WTC11 (cell line): ENCODE measurements around the gene GPA33.

ENCODE experiments used
- ATF3 ChIP-seq: sonication (generic); formaldehyde crosslinking; conservative IDR thresholded peaks from 2 replicates; pipeline ENCODE4 v1.8.1; 2022; ENCODE audit warnings: mild to moderate bottlenecking, missing genetic modification reagents
- CREB1 ChIP-seq: sonication (generic); formaldehyde crosslinking; IDR thresholded peaks from 2 replicates; pipeline ENCODE4 v1.8.0; 2023; ENCODE audit warnings: mild to moderate bottlenecking, missing genetic modification reagents
- CREM ChIP-seq: sonication (generic); formaldehyde crosslinking; IDR thresholded peaks from 2 replicates; pipeline ENCODE4 v1.8.1; 2022; ENCODE audit warnings: mild to moderate bottlenecking, missing genetic modification reagents, moderate library complexity
- CTCF ChIP-seq: fragments of 200-600 bp; IDR thresholded peaks from 2 replicates; pipeline ENCODE4 v1.8.0; 2022; ENCODE audit warnings: antibody characterized with exemption
- ESRRA ChIP-seq: sonication (generic); formaldehyde crosslinking; IDR thresholded peaks from 2 replicates; pipeline ENCODE4 v1.8.1; 2022; ENCODE audit warnings: mild to moderate bottlenecking, missing genetic modification reagents, borderline replicate concordance
- FOXP4 ChIP-seq: sonication (generic); formaldehyde crosslinking; IDR thresholded peaks from 2 replicates; pipeline ENCODE4 v1.8.0; 2022; ENCODE audit warnings: mild to moderate bottlenecking, missing genetic modification reagents
- SP1 ChIP-seq: sonication (generic); formaldehyde crosslinking; conservative IDR thresholded peaks from 2 replicates; pipeline ENCODE4 v1.8.1; 2022; ENCODE audit warnings: missing genetic modification reagents
- USF2 ChIP-seq: sonication (generic); formaldehyde crosslinking; IDR thresholded peaks from 2 replicates; pipeline ENCODE4 v1.8.1; 2023; ENCODE audit warnings: mild to moderate bottlenecking, missing genetic modification reagents, moderate library complexity
- ZNF121 ChIP-seq: sonication (generic); formaldehyde crosslinking; IDR thresholded peaks from 2 replicates; pipeline ENCODE4 v1.8.0; 2023; ENCODE audit warnings: missing genetic modification reagents
- ZNF263 ChIP-seq: sonication (generic); formaldehyde crosslinking; IDR thresholded peaks from 2 replicates; pipeline ENCODE4 v1.8.1; 2022; ENCODE audit warnings: low read depth, mild to moderate bottlenecking, moderate library complexity, missing genetic modification reagents
- ZNF317 ChIP-seq: sonication (generic); formaldehyde crosslinking; IDR thresholded peaks from 2 replicates; pipeline ENCODE4 v1.8.1; 2023; ENCODE audit warnings: low read depth, mild to moderate bottlenecking, moderate library complexity, missing genetic modification reagents, borderline replicate concordance
- ZNF423 ChIP-seq: fragments of 250-450 bp; sonication (Bioruptor Pico); IDR thresholded peaks from 2 replicates; pipeline ENCODE4 v2.1.2; 2022; ENCODE audit warnings: mild to moderate bottlenecking, moderate library complexity
- TF ChIP-seq, protein P1 (sequence below): fragments of 250-450 bp; sonication (Bioruptor Pico); IDR thresholded peaks from 2 replicates; pipeline ENCODE4 v1.9.0; 2021; ENCODE audit warnings: mild to moderate bottlenecking, borderline replicate concordance
- TF ChIP-seq, protein P2 (sequence below): sonication (generic); formaldehyde crosslinking; IDR thresholded peaks from 2 replicates; pipeline ENCODE4 v1.8.0; 2022; ENCODE audit warnings: mild to moderate bottlenecking, missing genetic modification reagents

DNA sequence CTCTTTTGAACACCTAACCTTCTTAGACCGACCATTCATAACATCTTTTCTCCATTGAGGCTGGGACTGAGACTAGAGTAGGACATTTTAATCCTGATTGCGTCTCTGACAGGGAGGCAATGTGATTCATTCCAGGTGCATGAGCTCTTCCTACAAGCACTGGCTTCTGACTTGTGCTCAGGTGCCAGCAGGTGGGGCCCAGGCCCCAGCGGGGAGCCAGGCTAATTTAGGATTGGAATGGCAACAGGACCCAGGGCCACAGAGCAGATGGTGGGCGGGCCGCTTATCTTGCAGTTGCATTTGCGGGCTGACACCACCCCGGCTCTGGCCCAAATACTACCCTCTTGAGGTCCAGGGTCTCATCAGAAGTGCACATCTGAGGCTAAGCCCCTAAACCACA, 4.1 kb downstream of the GPA33 start:
- TF ChIP-seq CTCF (no peak), ZNF317 (CRISPR knock-in tag) (no peak), ZNF423 (CRISPR knock-in tag) (no peak), USF2 (CRISPR knock-in tag) (no peak), ATF3 (CRISPR knock-in tag) (no peak), SP1 (CRISPR knock-in tag) (no peak), ESRRA (CRISPR knock-in tag) (no peak), FOXP4 (CRISPR knock-in tag) (no peak), ZNF263 (CRISPR knock-in tag) (no peak), CREM (CRISPR knock-in tag) (no peak), ZNF121 (CRISPR knock-in tag) (no peak), CREB1 (CRISPR knock-in tag) (no peak)
- TF ChIP-seq, protein P1, sequence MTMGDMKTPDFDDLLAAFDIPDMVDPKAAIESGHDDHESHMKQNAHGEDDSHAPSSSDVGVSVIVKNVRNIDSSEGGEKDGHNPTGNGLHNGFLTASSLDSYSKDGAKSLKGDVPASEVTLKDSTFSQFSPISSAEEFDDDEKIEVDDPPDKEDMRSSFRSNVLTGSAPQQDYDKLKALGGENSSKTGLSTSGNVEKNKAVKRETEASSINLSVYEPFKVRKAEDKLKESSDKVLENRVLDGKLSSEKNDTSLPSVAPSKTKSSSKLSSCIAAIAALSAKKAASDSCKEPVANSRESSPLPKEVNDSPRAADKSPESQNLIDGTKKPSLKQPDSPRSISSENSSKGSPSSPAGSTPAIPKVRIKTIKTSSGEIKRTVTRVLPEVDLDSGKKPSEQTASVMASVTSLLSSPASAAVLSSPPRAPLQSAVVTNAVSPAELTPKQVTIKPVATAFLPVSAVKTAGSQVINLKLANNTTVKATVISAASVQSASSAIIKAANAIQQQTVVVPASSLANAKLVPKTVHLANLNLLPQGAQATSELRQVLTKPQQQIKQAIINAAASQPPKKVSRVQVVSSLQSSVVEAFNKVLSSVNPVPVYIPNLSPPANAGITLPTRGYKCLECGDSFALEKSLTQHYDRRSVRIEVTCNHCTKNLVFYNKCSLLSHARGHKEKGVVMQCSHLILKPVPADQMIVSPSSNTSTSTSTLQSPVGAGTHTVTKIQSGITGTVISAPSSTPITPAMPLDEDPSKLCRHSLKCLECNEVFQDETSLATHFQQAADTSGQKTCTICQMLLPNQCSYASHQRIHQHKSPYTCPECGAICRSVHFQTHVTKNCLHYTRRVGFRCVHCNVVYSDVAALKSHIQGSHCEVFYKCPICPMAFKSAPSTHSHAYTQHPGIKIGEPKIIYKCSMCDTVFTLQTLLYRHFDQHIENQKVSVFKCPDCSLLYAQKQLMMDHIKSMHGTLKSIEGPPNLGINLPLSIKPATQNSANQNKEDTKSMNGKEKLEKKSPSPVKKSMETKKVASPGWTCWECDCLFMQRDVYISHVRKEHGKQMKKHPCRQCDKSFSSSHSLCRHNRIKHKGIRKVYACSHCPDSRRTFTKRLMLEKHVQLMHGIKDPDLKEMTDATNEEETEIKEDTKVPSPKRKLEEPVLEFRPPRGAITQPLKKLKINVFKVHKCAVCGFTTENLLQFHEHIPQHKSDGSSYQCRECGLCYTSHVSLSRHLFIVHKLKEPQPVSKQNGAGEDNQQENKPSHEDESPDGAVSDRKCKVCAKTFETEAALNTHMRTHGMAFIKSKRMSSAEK (CRISPR knock-in tag) = no peak
- TF ChIP-seq, protein P2, sequence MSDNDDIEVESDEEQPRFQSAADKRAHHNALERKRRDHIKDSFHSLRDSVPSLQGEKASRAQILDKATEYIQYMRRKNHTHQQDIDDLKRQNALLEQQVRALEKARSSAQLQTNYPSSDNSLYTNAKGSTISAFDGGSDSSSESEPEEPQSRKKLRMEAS (CRISPR knock-in tag) = no peak
